DMS 273 (cell line): Measurements from ENCODE around the gene CYSRT1.

Experiments used
- DNase-seq: peaks from one replicate; lab custom pipeline; 2025; ENCODE audit not compliant: unreplicated experiment; lab: John Stamatoyannopoulos, UW

The CYSRT1 gene

GRCh38 chr9:137267933-137268355 lies 43.0 kb downstream of the CYSRT1 start:
- DNase-seq: no peak

GRCh38 chr9:137268538-137269201 lies 43.7 kb downstream of the CYSRT1 start:
- no peak for DNase-seq

- DNase-seq: no peak
These were observed 44.3 kb downstream of the CYSRT1 start for GRCh38 chr9:137269231-137269772.

- DNase-seq: no peak
These were observed 46.1 kb downstream of the CYSRT1 start for GRCh38 chr9:137270929-137271695.

GRCh38 chr9:137271696-137272076 lies 46.7 kb downstream of the CYSRT1 start:
- no peak for DNase-seq

- DNase-seq: no peak
These were observed 47.5 kb downstream of the CYSRT1 start for GRCh38 chr9:137272241-137273094.

GRCh38 chr9:137273095-137273490 lies 48.1 kb downstream of the CYSRT1 start:
- no peak for DNase-seq

- DNase-seq: no peak
These were observed 48.8 kb downstream of the CYSRT1 start for GRCh38 chr9:137273611-137274320.

- no peak for DNase-seq
These were observed 50.2 kb downstream of the CYSRT1 start for GRCh38 chr9:137275203-137275587.
